HL-60/S4 (cell line): ENCODE results near the gene GNG7.
"Not testable (repeated sequence)": the region's sequence is repeated elsewhere in the genome, so short reads cannot be mapped to it uniquely, and the experiment has no call there.

Source experiments
- in situ Hi-C: fragments of 300-500 bp; cut with MboI; formaldehyde crosslinking; loops from 2 replicates; pipeline ENCODE4 v1.14.3; 2022; ENCODE audit warnings: low sequenced_read_pairs

Gene GNG7

GRCh38 chr19:2714102-2714501, 11.6 kb upstream of the GNG7 start:
- in situ Hi-C loops: not testable (repeated sequence)

- in situ Hi-C loops: not testable (repeated sequence)
Observed at GRCh38 chr19:2713170-2713569, 10.7 kb upstream of the GNG7 start.

GRCh38 chr19:2711875-2712205, 9.3 kb upstream of the GNG7 start:
- in situ Hi-C loops: no loop called here

- in situ Hi-C loops: no loop called here
Observed at GRCh38 chr19:2711172-2711874, 8.8 kb upstream of the GNG7 start.

DNA sequence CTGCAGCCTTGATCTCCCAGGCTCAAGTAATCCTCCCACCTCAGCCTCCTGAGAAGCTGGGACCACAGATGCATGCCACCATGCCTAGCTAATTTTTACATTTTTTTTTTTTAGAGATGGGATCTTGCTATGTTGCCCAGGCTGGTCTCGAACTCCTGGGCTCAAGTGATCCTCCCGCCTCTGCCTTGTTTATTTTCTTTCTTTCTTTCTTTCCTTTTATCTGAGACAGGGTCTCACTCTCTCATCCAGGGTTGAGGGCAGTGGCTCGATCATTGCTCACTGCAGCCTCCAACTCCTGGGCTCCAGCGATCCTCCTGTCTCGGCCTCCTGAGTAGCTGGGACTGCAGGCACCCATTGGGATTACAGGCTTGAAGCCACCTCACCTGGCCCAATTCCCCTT, 3.8 kb upstream of the GNG7 start:
- in situ Hi-C loops: no loop called here

DNA sequence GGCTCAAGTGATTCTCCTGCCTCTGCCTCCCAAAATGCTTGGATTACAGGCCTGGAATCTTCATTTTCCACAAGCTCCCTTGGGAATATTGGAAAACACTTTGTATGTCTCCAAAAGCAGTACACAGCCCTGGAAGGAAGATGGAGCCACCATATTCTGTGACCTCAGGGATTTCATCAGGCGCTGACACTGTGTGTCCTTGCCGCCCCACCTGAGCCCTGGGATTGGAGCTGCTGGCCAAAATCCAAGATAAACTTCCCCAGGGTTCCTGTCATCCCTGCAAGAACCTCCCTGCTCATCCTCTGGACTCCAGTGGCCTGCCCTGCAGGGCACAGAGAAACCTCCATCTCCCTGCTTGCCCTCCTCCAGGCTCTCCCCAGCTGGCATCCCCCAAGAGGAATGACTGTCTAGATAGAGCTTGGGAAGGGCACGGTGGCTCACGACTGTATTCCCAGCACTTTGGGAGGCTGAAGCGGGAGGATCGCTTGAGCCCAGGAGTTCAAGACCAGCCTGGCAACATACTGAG, 1.3 kb upstream of the GNG7 start:
- in situ Hi-C loops: no loop called here

DNA sequence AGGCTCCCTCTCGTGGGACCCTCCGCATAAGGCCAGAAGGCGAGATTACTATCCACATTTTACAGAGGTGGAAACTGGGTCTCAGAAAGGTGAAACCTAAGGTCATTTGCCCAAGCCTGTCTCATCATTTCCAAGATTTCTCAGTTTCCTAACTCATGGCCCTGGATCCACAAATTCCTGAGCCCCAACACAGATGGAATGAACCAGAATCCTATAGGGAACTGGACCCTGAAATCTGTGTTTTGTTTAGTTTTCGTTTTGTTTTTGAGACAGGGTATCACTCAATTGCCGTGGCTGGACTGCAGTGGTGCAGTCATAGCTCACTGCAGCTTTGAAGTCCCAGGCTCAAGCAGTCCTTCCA, 563 bp upstream of the GNG7 start:
- in situ Hi-C loops: no loop called here

DNA sequence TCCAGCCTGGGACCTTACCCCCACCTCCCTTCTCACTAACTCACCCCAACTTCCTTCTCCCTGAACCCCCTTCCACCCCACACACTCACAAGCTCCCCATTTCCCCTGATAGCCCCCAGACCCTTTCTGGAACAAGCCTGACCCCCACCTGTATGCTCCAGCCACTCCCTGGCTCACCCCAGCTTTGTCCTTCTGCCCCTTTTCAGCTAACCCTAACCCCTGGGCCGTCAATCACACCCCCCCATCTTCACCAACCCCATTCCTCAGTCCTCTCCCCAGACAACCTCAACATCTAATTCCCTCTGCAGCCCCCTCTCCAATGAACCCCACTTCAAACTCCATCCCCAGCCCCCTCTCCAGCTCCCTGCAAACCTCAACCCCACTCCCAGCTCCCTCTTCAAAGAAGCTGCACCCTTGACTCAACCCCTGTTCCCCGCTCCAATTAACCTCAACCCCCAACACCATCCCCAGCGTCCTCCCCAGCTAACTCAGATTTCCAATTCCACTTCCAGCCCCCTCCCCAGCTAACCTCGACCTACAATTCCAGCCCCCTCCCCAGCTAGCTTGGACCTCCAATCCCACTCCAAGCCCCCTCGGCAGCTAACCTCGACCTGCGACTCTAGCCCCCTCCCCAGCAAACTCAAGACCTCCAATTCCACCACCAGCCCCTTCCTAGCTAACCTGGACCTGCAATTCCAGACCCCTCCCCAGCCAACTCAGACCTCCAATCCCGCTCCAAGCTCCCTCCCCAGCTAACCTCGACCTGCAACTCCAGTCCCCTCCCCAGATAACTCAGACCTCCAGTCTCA, 929 bp downstream of the GNG7 start:
- in situ Hi-C loops: no loop called here

GRCh38 chr19:2700660-2701360, 1.7 kb downstream of the GNG7 start:
- in situ Hi-C loops: no loop called here

GRCh38 chr19:2699413-2700140, 2.9 kb downstream of the GNG7 start:
- in situ Hi-C loops: no loop called here

- in situ Hi-C loops: no loop called here
Observed at GRCh38 chr19:2694196-2694595, 8.3 kb downstream of the GNG7 start.

DNA sequence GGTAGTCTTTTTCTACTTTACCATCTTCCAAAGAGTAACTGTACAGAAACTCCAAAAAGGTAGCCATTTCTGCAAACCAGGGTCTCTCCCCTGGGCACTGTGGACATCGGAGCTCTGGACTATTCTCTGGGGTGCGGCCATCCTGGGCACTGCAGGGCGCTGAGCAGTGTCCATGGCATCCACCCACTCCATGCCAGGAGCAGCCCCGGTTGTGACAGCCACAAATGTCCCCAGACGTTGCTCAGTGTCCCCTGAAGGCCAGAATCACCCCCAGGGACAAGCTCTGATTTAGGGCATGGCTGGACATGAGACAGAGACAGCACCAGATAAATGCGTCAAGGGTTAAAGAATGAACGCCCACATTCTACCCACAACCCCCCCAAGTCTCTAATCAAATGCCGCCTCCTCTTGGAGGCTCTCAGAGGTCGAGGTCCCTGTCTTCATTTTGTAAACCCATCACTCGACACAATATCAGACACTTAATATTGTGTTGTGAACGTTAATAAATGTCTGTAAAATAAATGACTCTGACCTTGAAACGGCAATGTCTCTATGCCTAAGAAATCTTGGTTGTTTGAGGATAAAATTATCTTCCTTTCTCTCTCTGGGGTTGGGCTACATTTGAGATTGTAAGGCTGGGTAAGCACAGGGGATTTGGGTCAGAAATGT, 8.9 kb downstream of the GNG7 start:
- in situ Hi-C loops: no loop called here

DNA sequence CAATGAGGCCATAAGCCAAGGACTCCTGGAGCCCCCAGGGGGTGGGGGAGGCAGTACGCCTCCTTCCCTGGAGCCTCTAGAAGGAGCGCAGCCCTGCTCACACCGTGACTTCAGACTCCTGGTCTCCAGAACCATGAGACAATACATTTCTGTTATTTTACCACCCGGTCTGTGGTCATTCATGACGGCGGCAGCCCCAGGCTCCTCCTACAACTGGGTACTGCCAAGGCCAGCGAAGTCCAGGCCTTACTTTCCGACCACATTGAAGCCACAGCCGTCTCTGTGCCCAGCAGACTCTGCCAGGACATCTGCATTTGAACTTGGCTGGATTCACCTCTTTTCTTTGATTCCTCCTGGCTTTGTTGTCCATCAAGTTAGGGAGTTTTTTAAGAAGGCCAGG, 10.5 kb downstream of the GNG7 start:
- in situ Hi-C loops: no loop called here

DNA sequence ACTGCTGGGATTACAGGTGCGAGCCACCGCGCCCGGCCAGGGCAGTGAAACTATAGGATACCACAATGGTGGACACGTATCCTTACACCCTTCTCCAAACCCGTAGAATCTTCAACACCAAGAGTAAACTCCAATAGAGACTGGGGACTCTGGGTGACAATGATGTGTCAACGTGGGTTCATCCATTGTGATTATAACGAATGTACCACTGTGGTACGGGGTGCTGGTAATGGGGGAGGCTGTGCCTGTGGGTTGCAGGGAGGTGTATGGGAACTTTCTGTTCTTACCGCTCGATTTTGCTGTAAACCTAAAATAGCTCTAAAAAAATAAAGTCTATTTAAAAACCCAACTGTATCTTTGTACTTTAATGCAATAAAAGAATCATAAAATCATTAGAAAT, 11.6 kb downstream of the GNG7 start:
- in situ Hi-C loops: no loop called here

DNA sequence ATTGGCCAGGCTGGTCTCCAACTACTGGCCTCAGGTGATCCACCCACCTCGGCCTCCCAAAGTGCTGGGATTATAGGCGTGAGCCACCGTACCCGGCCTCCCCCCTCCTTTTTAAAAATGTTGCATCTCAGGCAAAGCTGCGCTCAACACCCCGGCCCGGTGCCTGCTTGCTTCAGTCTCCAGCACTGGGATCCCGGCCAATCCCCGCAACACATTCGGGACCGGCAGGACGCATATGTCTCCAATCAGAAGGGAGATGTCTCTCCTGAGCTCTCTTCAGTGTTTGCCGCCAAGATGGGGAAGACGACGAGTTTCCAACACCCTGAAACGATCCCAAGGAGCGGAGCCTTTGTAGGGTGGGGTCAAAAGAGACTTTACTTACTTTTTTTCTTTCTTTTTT, 16.1 kb downstream of the GNG7 start:
- in situ Hi-C loops: no loop called here

- in situ Hi-C loops: no loop called here
Observed at GRCh38 chr19:2685204-2685704, 17.2 kb downstream of the GNG7 start.

- in situ Hi-C loops: no loop called here
Observed at GRCh38 chr19:2683430-2684003, 19.0 kb downstream of the GNG7 start.

- in situ Hi-C loops: no loop called here
Observed at GRCh38 chr19:2680808-2681207, 21.7 kb downstream of the GNG7 start.

DNA sequence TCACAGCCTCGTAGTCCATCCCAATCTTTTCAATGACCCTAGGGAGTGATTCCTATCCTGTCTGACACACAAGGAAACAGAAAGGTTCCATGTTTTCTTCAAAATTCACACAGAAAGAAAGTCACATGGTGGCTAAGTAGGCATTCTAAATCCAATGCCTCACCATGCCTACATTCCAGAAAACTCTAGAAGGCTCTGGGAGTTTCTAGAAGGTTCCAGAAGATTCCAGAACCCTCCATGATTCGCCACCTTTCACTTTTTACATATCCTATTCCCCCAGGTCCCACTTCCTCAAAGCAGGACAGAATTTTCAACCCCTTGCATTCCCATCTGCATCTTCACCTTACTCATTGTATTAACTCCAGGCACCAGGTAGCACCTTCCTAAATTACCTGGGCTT, 23.1 kb downstream of the GNG7 start:
- in situ Hi-C loops: no loop called here

GRCh38 chr19:2678948-2679347, 23.5 kb downstream of the GNG7 start:
- in situ Hi-C loops: not testable (repeated sequence)
